Epithelial cell of alveolus of lung (primary cell): ENCODE data around the gene GJA3. TPM values are rescaled to one million over a fixed set of nuclear protein-coding genes. Genes with fewer than 3 reads are reported as not detected.

ENCODE experiments used
- total RNA-seq: library from RNA; depleted of rRNA; stranded (reverse); fragments of >200 nt; gene quantifications from 2 replicates; pipeline ENCODE4 v1.2.1, GENCODE V29; 2015

Gene GJA3
- total RNA-seq: under 0.01 and 0.16 TPM in 2 replicates

DNA sequence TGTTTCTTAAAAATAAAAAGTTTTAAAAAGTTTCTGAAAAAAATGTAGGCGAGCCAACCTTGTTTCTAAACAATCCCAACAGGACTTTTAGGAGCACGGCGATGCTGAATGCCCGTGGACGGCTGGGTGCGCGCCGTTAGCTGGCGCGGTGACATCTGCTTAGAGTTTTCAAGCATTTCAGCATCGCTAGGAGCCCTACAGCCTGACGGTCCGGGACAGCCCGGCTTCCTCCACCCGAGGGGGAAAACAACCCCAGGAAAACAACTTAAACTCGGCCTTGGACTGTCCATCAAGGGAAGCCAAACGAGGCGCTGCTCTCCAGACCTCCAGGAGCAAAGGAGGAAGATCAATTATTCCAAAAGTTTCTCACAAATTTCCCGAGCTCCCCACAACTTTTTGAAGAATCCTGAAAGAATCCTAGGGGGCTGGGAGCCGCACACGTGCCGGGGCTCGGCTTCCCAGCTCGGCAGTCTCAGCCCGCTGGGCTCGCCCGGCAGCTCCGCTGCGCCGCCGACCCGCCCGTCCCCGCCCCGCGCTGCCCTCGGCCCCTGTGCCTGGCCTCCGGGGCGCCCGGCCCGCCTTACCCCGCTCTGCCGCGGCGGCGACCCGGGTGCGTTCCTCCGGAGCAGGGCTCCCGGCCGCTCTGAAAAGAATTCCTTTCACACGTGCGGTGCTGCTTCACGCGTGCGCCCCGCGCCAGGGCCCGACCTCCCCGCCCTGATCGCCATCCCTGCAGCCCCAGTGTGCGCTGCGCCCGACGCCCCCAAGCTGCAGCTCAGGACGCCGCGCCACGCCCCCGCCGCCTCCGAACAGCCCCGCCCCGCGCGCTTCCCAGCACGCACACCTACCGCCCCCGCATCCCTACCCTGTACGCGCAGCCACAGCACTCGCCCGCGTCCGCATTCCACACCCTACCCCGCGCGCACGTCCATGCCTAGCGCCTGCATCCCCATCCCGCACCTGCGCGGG, at the start of gene GJA3:
GJA3 (minus strand) TSS at position 747 of the 969 bp plus-strand sequence. CDS start 17,764 bp downstream, outside the sequence.

DNA sequence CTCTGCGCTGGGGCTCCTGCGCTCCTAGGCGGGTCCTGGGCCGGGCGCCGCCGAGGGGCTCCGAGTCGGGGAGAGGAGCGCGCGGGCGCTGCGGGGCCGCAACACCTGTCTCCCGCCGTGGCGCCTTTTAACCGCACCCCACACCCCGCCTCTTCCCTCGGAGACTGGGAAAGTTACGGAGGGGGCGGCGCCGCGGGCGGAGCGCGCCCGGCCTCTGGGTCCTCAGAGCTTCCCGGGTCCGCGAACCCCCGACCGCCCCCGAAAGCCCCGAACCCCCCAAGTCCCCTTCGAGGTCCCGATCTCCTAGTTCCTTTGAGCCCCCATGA, 31.9 kb upstream of the GJA3 start, which contains the start of gene GJB2:
GJB2 (minus strand) TSS at position 103 of the 326 bp plus-strand sequence. CDS start 3,357 bp downstream, outside the sequence.

Other genes with a start within 250 kb of the GJA3 start
- 26.5 and 53.9 TPM in 2 replicates for gene ZMYM2, start 202.3 kb downstream of the GJA3 start, total RNA-seq
- gene GJB2, start 31.9 kb upstream of the GJA3 start, total RNA-seq: 0.24 and 0.78 TPM in 2 replicates
- not detected in 2 replicates for gene GJB6, start 71.3 kb upstream of the GJA3 start, total RNA-seq